ENCODE results near the gene BICDL2.
"Not testable (repeated sequence)": the region's sequence is repeated elsewhere in the genome, so short reads cannot be mapped to it uniquely, and the experiment has no call there.

Gene BICDL2, protein sequence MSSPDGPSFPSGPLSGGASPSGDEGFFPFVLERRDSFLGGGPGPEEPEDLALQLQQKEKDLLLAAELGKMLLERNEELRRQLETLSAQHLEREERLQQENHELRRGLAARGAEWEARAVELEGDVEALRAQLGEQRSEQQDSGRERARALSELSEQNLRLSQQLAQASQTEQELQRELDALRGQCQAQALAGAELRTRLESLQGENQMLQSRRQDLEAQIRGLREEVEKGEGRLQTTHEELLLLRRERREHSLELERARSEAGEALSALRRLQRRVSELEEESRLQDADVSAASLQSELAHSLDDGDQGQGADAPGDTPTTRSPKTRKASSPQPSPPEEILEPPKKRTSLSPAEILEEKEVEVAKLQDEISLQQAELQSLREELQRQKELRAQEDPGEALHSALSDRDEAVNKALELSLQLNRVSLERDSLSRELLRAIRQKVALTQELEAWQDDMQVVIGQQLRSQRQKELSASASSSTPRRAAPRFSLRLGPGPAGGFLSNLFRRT

DNA sequence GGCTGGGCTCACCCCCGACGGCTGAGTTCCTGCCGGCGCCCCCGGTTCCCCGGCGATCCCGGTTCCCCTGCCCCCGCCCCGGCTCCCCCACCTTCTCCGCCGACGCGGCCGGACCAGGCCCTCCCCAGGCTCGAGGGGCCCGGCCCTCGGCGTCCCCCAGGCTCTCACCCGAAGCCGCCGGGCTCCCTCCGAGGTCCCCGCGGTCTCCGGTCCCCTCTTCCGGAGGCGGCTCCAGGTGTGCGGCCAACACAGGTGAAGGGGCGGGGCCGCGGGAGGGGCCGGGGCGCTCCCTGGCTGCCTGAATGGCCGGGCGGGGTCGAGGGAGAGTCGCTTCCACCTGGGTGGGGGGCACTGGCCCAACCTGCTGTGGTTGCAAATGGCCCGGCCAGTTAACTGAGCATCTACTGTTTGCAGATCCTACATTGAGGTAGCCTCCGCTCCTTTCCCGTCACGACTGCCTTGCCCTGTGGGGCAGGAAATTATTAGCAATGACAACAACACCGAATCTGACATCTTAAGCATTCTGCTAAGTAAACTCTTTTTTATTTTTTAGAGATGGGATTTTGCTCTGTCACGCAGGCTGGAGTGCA, at the start of gene BICDL2:
TSS of gene BICDL2 (minus strand) at position 219 of the 590 bp plus-strand sequence. CDS start 1,448 bp downstream, outside the sequence.
- DNase-seq (ENCODE audit: low read depth in 2 of 2), result no peak

DNA sequence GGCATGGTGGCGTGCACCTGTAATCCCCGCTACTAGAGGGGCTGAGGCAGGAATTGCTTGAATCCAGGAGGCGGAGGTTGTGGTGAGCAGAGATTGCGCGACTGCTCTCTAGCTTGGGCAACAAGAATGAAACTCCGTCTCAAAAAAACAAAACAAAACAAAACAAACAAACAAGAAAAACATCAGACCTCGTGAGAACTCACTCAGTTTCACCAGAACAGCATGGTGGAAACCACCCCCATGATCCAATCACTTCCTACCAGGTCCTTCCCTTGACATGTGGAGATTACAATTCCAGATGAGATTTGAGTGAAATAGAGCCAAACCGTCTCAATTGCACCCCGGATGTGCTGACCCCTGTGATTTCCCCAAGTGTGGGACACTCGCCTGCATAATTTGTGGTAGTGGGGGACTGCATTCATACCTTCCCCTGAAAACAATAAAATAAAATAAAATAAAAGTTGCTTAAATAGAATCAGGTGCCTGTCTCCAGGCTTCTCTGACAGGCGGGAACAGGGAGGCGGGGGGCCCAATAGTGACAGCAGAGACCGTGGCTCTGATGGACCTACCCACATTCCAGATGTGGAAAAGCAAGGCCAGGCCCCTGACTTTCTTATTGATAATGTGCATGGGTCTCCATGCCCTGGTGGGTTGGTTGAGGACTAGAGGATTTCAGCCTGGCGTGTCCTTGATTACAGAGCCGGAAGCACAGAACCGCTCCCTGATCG, 49.3 kb upstream of the BICDL2 start:
- DNase-seq (ENCODE audit: low read depth in 2 of 2), result no peak

DNA sequence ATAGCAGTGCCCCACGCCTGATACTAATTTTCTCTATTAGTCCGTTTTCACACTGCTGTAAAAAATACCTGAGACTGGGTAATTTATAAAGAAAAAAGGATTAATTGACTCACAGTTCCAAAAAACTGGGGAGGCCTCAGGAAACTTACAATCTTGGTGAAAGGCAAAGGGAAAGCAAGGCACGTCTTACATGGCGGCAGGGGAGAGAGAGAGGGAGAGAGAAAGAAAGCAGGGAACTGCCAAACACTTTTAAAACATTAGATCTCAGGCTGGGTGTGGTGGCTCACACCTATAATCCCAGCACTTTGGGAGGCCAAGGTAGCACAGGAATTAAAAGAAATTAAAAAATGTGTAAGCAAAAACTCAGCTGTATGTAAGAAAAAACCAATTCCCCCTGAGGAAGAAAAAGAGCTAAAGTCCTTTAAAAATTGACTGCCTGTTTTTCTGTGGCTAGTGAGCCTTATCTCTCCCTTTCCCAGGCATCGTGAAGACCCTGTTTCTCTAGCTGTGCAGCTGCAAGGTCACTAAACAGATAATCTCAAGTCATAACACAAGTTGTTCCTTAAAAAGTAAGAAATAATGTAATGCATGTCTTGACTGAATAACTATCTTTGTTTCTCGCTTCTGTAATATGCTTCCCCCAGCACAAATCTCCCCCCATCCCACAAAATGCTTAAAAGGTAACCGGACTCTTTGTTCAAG, 48.4 kb upstream of the BICDL2 start:
- DNase-seq (ENCODE audit: low read depth in 2 of 2), result no peak

DNA sequence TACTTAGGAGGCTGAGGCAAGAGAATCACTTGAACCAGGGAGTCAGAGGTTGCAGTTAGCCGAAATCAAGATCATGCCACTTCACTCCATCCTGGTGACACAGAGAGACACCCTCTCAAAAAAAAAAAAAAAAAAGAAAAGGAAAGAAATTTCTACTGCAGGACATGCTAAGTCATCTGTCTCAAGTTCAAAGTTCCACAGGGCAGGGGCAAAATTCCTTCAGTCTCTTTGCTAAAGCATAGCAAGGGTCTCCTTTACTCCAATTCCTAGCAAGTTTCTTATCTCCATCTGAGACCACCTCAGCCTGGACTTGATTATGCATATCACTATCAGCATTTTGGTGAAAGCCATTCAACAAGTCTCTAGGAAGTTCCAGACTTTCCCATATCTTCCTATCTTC, 47.7 kb upstream of the BICDL2 start:
- no peak for DNase-seq (ENCODE audit: low read depth in 2 of 2)

DNA sequence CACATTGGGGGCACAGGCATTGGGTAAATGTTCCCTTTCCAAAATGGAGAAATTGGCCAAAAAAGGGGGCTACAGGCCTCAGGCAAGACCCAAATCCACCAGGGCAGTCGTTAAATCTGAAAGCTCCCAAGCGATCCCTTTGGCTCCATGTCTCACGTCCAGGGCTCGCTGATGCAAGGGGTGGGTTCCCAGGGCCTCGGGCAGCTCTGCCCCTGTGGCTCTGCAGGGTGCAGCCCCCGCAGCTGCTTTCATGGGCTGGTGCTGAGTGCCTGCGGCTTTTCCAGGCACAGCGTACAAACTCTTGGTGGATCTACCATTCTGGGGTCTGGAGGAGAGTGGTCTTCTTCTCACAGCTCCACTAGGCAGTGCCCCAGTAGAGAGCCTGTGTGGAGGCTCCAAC, 46.7 kb upstream of the BICDL2 start:
- not testable (repeated sequence) for DNase-seq (ENCODE audit: low read depth in 2 of 2)

DNA sequence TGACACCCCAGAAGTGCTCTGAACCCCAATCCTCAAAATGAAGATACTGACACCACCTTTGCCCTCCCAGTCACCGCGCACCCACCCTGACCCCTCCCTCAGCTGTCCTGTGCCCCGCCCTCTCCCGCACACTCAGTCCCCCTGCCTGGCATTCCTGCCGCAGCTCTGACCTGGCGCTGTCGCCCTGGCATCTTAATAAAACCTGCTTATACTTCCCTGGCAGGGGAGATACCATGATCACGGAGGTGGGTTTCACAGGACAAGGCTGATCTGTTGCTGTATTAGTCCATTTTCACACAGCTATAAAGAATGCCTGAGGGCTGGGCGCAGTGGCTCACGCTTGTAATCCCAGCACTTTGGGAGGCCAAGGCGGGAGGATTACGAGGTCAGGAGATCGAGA, 45.2 kb upstream of the BICDL2 start:
- not testable (repeated sequence) for DNase-seq (ENCODE audit: low read depth in 2 of 2)

DNA sequence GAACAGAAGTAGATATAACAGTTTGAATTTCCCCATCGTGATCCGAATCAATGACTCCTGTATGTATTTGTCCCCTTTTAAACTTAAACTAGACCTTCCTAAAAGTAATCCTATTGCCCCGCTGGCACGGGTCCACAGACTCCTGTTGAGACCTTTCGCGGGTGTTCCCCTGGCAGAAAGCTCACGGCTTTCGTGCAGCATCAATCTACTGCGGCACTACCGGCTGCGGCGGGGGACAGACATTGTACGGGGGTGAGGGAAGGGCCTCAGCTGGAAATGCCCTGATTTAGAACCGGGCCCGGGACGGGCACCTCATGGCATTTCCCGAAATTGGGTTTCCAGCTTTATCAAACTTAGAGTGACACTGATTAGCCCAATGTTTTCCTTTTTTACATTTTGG, 43.3 kb upstream of the BICDL2 start:
- DNase-seq (ENCODE audit: low read depth in 2 of 2), result no peak

DNA sequence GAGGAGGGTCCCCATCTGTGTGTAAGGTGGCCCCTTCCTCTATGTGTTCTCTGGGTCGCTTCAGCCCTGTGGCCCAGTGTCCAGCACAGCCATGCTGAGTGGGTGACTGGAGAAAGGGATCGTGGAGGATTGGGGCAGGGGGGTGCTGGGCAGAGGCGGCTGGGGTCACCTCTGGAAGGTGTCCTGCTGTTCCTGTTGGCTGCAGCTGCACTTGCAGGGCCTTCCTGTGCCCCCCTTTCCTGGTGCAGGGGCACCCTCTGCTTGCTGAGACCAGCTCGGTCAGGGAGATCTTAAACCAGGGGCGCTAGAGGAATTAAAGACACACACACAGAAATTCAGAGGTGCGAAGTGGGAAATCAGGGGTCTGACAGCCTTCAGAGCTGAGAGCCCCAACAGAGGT, 39.8 kb upstream of the BICDL2 start:
- DNase-seq (ENCODE audit: low read depth in 2 of 2), result no peak

DNA sequence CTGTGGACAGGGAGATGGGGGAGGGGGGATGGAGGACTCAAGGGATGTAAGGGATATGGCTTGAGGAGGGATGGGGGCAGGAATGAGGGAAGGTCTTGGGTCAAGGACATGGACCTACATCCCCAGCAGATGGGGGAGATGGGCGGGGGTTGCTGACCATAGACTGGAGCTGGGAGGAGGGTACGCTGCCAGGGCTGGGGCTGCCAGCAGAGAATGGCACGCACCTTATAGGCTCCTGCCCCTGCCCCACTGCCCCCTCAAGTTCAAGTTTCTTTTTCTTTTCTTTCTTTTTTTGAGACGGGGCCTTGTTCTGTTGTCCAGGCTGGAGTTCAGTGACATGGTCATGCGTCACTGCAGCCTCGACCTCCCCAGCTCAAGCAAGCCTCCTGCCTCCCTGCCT, 39.2 kb upstream of the BICDL2 start:
- DNase-seq (ENCODE audit: low read depth in 2 of 2), result not testable (repeated sequence)

DNA sequence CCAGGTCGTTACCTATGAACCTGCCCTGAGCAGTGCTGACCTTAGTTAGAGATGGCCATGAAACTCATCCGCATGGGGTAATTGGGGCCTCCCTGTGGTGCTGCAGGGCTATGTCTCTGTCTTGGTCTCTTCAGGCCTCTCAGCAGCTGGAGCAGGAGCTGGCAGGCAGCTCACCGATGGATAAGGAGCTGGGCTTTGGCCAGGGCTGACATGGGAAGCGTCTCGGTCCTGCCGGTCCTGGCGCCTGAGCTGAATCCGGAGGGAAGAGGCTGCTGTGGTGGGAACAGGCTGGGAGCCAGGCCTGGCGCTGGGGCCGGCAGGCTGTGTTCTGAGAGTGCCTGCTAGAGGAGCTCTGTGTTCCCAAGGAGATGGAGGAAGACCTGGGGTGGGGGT, 38.8 kb upstream of the BICDL2 start:
- DNase-seq (ENCODE audit: low read depth in 2 of 2), result no peak

DNA sequence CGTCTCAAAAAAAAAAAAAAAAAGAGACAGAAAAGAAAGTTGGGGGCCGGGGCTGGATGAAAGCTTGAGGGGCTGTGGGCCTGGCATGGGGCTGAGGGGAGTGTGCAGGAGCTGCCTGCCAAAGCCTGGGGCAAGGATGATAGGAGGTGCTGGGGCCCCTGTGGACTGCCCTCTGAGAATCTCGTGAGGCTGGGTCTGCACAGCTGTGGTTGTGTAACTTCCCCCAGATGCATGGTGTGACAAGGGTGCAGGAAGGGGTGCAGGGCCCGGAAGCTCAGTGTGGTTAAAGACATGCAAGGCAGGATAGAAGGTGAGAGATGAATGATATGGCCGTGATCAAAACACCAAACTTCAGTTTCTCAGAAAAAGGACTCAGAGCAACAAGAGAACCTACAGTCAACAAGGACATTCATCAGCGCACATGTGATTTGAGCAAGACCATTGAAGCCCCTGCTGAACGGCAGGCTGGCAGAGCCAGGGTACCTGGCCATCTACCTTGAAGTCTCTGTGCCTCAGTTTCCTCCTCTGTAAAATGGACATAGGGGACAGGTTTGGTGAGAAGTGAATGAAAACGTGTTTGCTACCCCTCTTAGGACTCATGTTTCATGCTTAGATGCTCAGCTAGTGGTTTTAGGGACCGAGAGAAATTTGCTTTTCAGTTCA, 38.2 kb upstream of the BICDL2 start:
- peak; percentile 60 to 71 for DNase-seq (ENCODE audit: low read depth in 2 of 2)

DNA sequence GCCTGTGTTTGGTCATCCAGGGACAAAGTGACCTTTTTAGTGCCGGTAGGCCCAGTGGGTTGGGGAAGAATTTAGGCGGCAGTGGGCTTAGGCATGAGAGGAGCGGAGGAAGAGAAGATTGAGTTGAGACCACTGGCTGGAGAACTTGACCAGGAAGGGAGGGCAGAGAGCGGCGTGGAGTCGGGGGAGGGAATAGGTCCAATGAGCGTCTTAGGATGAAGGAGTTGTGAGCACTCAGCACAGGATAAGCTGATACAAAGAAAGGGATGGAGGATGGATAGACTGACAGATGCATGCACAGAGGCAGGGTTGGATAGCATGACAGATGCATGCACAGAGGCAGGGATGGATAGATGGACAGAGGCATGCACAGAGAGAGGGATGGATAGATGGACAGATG, 36.7 kb upstream of the BICDL2 start:
- DNase-seq (ENCODE audit: low read depth in 2 of 2), result no peak

DNA sequence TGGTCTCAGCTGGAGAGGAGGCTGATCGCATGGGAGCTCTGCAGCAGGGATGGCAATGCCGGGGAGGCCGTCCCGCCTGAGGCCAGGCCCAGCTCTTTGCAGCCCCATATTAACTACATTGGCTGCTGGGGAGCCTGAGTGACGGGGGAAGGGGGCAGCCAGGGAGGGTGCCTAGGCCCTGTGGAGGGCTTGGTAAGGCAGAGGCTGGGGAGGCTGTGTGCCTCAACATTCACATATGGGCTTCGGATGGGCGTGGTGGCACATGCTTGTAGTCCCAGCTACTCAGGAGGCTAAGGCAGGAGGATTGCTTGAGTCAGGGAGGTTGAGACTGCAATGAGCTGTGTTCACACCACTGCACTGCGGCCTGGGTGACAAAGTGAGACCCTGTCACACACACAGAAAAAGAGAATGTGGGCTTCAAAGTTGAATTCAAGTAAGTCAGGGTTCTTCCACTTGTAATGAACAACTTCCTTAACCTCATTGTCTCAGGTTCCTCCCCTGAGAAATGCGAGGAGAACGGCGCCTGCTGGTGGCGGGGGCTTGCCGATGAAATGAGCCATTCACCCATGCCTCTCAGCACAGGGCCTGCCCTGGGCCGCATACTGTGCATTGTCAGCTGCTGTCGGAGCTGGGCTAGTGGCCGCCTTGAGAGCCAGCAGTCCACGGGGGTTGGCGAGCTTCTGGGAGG, 36.0 kb upstream of the BICDL2 start:
- DNase-seq (ENCODE audit: low read depth in 2 of 2), result not testable (repeated sequence)

DNA sequence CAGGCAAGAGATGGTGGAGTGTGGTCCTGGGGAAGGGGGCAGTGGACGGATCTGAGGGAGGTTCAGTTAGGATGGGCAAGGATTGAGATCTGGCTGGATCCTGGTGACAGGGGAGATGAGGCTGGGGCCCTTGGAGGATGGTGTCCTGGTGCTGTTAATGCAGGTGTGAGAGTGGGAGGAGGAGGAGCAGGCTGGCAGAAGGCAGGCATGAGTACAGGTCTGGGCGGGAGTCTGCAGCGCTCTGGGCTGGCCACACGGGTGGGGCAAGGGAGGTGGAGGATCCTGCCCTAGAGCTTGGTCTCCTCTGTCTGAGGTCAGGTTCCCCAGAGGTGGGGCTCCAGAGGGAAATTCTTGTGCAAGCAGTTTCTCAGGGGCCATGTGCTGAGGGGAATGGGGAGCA, 35.4 kb upstream of the BICDL2 start:
- DNase-seq (ENCODE audit: low read depth in 2 of 2), result not testable (repeated sequence)

DNA sequence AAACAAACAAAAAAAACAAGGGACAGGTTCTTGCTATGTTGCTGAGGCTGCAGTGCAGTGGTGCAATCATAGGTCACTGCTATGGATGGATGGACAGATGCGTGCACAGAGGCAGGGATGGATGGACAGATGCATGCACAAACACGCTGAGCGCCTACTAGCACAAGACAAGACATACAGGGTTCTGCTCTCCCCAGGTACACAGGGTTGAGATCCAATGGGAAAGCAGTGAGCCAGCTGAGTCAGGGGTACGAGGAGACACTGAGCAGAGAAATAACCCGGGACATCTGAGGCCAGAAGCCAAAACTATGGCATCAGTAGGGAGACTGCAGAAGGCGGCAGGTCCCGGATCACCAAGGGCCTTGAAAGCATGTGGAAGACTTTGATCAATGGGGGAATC, 34.9 kb upstream of the BICDL2 start:
- no peak for DNase-seq (ENCODE audit: low read depth in 2 of 2)

DNA sequence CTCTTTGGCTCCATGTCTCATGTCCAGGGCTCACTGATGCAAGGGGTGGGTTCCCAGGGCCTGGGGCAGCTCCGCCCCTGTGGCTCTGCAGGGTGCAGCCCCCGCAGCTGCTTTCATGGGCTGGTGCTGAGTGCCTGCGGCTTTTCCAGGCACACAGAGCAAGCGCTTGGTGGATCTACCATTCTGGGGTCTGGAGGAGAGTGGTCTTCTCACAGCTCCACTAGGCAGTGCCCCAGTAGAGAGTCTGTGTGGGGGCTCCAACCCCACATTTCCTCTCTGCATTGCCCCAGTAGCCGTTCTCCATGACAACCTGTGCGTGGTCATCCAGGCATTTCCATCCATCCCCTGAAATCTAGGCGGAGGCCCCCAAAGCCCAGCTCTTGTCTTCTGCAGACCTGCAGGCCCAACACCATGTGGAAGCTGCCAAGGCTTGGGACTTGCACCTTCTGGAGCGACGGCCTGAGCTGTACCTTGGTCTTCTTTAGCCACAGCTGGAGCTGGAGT, 33.9 kb upstream of the BICDL2 start:
- DNase-seq (ENCODE audit: low read depth in 2 of 2), result no peak

DNA sequence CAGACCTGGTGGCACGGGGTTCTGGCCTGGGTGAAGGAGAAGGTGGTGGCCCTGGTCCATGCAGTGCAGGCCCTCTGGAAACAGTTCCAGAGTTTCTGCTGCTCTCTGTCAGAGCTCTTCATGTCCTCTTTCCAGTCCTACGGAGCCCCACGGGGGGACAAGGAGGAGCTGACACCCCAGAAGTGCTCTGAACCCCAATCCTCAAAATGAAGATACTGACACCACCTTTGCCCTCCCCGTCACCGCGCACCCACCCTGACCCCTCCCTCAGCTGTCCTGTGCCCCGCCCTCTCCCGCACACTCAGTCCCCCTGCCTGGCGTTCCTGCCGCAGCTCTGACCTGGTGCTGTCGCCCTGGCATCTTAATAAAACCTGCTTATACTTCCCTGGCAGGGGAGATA, 32.4 kb upstream of the BICDL2 start:
- DNase-seq (ENCODE audit: low read depth in 2 of 2), result not testable (repeated sequence)

DNA sequence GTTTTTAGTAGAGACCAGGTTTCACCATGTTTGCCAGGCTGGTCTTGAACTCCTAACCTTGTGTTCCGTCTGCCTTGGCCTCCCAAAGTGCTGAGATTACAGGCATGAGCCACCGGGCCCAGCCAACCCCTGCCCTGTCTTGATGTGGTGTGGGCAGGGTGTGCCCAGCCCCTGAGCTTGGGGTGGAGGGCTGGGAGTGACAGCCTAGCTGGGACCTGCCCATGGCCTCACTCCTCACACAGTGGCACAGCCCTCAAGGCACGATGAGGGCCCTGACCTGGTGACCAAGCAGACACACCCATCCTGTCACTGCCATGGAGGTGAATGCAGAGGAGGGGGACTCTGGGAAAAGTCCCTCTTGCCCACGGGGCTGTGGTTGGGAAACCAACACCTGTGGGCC, 31.7 kb upstream of the BICDL2 start:
- no peak for DNase-seq (ENCODE audit: low read depth in 2 of 2)

DNA sequence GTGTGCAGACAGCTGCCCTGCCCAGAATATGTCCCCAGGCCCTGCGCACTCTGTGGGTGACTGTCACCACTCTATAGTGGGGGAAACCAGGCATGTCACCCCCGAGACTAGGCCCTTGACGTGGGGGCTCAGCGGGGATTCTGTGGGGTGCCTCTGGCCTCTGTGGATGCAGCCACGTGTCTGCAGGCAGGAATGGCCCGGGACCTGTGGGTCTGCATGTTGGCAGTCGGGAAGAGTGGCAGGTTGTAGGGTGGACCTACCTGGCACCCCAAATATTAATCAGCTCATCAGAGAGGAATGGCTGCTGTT, 29.6 kb upstream of the BICDL2 start:
- DNase-seq (ENCODE audit: low read depth in 2 of 2), result no peak

DNA sequence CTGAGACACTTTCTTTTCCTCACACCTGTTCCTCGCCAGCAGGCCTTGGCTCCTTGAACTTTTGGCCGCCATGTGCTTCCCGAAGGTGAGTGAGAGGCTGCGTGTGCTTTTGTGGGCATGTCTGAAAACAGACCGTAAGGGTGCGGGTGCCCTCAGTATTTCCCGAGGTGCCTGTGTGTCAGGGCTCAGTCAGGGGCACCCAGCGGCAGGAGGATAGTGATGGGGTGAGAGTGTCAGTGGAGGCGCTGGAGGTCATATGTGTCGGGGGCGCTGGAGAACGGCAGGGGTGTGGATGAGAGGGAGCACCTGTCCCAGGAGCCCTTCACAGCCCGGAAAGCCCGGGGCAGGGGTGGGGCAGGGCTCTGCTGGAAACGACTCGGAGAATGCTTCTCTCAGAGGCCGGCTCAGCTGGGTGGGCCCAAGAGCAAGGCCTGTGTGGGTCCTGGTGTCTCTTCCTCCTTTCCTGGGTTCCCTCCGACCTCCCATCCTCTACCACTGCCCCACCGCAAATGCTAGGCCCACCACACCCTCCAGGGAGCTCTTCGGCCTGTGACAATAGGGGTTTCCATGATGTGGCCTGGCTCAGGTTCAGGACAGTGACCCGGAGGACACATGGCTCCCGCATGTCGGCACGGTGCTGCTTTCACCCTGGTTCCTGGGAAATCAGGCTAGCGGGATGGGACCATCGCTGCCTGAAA, 29.1 kb upstream of the BICDL2 start:
- DNase-seq (ENCODE audit: low read depth in 2 of 2), result no peak

Measured in stimulated activated CD8-positive, alpha-beta memory T cell treated with anti-CD3 and anti-CD28 coated beads, Interleukin-2, amount 100 ng/mL, for 48 hours (primary cell).